ENCODE data around the gene ERF.

ERF gene

DNA sequence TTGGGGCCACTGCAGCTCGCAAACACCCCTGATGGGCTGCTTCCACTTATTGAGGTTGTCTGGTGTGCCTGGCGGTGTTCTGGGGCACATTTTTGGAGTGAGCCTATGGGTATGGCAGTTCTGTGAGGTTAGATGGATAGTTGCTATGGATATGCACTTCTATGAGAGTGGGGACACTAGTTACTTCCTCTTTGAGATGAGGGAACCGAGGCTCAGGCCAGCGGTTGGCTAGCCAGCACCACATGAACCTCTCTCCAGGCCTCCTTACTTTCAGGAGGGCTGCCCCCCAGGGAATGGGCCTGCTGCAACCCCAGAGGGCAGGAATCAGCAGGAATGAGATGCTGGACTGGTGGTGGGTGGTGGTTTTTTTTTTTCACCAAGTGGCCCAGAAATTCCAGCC is 33.5 kb upstream of the ERF start:
- intact Hi-C loops (cut with DNase I): no loop called here
- DNase-seq: no peak

DNA sequence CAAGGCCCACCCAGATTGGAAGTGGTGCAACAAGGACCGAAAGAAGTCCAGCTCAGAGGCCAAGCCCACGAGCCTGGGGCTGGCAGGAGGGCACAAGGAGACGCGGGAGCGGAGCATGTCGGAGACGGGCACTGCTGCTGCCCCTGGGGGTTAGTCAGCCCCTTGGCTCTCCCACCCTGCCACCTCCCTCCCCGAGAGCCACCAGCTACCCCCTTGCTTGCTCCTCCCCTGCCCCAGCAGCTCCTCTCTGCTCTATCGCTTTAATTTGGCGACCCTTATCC is 32.8 kb upstream of the ERF start:
- intact Hi-C loops (cut with DNase I): no loop called here

DNA sequence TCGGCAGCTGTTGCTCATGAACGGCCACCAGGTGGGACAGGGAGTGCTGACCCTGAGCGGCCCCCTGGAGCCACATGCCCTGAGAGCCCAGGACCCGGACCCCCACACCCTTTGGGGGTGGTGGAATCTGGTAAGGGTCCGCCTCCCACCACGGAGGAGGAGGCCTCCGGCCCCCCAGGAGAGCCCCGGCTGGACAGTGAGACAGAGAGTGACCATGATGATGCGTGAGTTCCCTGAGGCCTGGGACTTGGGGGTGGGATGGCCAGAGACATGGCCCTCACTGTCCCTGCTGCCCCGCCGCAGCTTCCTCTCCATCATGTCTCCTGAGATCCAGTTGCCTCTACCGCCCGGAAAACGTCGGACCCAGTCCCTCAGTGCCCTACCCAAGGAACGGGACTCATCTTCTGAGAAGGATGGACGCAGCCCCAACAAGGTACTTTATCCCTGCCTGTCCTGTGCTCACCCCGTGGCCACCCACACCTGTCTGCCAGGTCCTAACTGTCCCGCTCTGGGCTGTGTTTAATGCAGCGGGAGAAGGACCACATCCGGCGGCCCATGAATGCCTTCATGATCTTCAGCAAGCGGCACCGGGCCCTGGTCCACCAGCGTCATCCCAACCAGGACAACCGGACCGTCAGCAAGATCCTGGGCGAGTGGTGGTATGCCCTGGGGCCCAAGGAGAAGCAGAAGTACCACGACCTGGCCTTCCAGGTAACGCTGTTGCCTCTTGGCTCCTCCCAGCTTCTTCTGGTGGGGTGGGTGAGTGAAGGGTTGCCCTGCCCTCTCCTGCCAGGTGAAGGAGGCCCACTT is 32.3 kb upstream of the ERF start:
- no peak for DNase-seq

More for the DNA sequence above, 32.8 kb upstream of the ERF start:
- no peak for DNase-seq

DNA sequence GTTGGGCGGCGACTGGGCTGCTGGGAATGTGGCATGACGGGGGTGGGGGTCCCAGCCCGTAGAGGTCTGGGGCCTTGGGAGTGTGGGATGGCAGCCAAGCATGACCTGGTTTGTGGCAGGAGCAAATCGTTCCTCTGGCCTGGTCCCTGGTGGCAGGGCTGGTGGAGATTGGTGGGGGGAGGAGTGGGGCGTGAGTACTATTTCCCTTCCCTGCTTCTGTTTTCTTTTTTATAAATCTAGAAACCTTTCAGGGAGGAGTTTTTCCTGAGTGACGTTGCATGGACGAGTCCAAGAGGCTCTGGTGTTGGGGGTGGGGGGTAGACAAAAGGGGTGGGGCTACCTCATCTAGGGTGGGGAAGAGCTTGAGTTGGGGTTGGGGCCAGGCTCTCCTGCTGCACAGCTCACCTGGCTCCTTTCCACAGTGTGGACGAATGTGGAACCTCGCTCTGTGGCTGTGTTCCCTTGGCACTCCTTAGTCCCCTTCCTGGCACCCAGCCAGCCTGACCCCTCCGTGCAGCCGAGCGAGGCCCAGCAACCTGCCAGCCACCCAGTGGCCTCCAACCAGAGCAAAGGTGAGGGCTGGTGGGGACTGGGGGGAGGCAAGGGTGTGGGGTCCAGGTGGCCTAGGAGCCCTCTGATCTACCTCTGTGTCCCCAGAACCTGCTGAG is 31.6 kb upstream of the ERF start:
- intact Hi-C loops (cut with DNase I): no loop called here
- peak in 9 of 42 donors; percentile 26 to 65 (median 41) for DNase-seq

More for the DNA sequence above, 32.3 kb upstream of the ERF start:
- intact Hi-C loops (cut with DNase I): no loop called here

DNA sequence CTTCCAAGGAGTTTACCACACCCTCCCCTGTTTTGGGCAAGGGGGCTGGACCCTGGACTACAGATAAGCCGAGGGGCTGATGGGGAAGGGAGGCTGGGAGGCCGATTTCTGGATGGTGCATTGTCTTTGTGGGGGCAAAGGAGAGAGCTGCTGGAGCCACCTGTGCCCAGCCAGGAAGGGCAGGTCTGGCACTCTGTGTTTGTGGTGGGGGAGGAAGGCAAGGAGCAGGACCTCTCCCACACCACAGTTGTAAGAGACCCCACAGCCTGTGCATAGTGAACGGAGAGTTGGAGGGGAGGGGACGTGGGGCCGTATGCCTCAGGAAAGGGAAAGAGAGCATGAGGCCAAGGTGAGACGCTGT is 31.0 kb upstream of the ERF start:
- no peak for DNase-seq
- intact Hi-C loops (cut with DNase I): no loop called here

DNA sequence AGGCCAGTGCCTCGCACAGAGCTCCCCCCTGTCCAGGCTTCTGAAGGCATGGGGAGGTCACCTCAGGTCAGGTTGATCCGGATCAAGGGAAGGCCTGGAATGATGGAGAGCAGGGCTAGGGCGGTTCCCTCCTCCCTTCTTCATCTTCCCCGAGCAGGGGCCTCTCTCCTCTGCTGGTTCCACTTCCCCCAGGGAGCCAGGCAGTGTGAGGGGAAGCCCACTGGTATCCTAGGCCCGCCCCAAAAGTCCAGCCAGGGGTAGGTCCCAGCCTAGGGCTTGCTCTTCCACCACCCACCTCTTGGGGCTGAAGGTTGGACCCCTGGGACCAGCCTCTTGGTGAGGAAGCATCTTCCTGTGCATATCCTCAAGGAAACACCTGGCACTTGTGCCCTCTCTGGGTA is 30.6 kb upstream of the ERF start:
- DNase-seq: no peak

DNA sequence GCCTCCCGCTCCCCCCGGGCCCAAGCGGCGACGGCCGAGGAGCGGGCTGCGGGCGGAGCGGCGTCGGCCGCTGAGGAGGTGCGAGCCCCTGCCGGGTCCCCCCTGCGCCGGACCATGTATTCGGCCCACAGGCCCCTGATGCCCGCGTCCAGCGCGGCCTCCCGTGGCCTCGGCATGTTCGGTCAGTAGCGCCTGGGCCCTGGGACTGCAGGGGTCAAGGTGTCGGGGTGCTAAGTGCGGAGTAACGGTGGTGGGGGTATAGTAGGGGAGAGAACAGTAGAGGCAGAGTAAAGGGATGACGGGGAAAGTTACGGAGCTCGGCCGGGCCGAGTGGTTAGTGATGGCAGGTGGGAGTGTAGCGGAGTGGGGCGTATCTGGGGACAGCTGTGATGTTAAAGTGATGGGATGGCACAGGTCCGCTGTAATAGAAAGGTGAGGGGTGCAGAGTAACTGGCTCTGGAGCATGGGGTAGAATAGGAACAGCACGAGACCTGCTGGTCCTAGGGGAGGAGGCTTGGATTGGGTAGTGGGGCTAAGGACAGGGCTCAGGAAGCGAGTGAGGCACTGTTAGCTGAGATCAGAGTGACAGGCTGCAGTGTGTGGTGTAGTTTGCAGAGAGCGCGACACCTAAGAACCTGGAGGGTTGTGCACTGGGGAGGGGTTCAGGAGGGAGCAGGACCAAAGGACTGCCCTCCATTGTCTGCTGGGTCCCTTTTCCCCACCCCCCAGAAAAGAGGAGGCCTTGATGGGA is 29.8 kb upstream of the ERF start:
- peak in 7 of 42 donors; percentile 20 to 51 (median 32) for DNase-seq
- intact Hi-C loops (cut with DNase I): no loop called here

More for the DNA sequence above, 30.6 kb upstream of the ERF start:
- intact Hi-C loops (cut with DNase I): no loop called here

DNA sequence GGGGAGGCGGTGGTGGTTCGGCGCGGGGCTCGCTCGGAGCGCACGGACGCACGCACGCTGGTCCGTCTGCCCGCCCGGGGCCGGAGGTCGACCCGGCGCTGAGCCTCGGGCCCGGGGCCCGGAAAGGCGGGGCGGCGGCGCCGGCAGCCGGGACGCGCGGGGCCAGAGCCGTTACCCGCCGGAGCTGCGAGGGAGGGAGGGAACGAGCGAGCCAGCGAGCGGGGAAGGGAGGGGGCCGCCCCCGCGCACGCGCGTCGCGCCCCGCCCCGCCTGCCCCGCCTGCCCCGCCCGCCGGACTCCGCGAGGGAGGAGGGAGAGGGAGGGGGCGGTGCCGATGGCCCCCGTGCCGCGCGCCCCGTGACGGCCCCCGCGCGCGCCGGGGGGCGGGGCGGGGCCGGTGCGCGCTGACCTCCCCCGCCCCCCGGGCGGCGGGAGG is 29.2 kb upstream of the ERF start:
- intact Hi-C loops (cut with DNase I): no loop called here
- peak in 40 of 42 donors; percentile 59 to 91 (median 80) for DNase-seq

DNA sequence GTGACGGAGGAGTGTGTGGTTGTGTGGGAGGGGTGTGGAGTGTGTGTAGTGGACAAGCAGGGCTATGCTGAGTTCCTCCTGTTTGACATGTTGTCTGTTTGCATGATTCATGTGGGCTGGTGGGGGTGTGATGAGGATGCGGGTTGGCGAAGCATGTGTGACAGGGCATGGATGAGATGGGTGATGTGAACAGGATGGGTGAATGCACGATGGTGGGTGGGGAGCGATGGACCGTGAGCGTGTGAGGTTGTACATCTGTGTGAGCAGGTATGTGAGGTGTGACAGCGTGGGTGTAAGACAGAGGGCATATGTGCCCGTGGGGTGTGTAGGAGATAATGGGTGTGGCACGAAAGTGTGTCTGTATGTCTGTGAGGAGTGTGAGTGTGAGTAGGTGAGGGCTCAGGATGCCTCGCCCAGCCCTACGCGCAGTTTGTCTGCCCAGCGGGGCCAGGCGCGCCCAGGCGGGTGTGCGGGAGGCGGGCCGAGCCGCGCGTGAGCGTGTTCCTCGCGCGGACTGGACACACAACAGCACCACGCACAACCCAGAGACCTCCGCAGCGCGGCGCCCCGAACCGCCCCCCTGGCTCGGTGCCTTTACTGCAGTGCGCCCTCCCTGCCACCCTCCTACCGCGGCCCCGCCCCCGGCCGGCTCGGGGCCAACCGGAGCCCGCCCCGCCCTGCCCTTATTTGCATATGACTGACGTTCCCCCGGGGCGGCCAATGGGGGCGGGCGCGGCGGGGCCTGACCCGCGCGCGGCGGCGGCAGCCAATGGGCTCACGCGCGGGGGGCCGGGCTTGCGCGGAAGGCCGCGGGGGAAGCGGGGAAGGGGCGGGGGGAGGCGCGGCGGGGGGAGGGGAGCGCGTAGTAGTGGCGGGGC is 28.5 kb upstream of the ERF start:
- peak; percentile 91 to 99 (median 96) for DNase-seq
- intact Hi-C loops (cut with DNase I): no loop called here

DNA sequence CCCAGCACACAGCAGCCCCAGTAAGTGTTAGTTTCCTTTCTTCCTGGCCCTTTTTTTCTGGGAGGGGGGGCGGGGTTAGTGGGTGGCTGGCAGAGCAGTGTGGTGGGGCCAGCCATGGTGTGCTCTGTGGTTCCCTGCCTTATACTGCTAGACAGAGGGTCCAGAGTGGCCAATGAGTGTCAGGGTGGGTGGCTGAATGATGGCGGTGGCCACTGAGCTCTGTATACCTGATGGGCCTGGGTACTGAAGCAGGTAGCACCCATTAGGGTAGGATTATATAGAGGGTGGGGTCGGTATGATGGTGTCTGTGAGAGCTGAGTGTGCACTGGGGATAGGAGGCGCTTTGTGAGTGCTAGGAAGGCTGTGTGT is 27.9 kb upstream of the ERF start:
- intact Hi-C loops (cut with DNase I): no loop called here
- DNase-seq: no peak

DNA sequence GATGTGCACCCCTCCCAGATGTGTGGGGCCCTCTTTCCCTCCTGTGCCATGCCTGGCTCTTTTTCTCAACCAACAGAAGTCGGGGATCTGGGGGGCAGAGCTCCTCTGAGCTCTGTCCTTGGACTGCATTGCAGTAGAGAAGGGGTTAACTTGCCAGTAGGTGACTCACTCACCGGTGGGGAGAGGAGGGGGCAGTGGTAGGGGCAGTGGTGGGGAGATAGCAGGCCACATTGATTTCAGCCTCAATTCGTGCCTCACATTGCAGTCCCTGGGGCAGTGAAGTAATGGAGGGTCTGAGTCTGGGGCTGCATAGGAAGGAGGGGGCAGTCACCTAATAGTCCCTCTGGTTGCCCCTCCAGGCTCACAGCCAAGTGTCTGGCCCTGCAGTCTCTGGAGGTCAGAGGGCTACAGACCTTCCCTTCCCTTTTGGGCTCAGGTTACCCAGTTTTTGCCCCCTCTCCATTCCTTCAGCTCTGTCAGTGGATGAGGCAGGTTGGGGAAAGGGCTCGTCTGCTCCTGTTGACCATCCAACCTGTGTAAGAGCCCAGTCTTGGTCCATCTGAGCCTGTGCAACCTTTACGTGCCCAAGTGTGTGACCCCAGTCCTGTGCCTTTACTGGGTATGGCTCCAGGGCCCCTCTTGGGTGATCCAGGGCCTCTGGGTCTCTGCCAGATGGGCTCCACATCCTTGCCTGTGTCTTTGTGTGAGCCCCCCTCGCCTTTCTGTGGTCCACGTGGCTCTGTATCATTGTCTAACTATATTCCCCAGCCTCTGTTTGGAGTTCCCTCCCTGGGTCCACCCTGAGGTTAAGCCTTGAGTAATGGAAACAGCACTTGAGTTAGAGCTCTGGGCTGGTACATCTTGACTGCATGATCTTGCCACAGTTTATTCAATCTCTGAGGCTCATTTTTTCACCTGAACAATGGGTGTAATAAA is 27.2 kb upstream of the ERF start:
- intact Hi-C loops (cut with DNase I): loop anchor here (2.0 kb wide), 2 partner anchors 29 to 39 kb away; partner anchors contain the start of gene GSK3A
- DNase-seq: peak in 3 of 42 donors; percentile 16 to 60 (median 21)

DNA sequence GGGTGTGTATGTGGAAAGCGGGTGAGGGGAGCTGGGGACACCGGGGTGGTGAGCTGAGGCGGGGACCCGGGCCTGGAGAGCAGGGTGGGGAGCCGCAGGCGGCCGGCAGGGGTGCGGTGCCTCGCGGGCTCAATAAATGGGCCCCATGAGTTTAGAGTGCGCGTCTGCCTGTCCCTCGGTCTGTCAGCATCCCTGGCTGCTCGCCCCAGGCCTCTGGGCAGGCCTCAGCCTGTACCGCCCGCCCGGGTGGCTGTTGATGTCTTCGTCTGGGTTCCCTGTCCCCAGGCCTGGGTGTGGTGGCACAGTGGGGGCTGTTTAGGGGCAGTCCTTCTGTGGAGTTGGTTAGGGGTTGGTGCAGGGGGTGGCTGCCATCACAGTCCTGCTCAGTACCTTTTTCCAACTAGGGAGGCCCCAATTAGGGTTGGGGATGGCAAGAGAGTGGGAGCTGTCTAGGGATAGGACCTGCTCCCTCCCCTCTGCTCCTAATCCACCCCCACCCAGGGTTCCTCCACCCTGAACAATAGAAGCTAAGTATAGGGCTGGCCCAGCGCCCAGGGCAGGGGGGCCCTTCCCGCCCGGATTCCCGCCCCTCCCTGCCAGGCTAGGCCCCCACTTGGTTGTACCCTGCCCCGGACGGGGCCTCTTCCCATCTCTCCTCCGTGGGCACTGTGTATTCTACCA is 26.4 kb upstream of the ERF start:
- peak; percentile 59 to 91 (median 77) for DNase-seq

DNA sequence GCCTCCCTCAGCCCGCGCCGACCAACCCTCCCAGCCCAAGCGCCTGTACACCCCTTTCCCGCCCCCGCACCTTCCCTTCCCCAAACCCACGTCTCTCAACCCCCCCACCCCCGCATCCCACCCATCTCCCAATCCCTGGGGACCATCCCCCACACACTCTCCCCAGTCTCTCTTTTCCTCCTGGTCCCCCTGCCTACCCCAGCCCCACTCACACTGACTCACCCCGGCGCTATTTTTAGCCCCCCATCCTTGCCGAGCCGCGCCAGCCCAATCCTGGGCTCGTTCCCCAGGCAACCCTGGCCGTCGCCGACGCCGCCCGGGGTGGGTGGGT is 25.9 kb upstream of the ERF start:
- DNase-seq: peak; percentile 46 to 95 (median 82)
- intact Hi-C loops (cut with DNase I): loop anchor here (2.0 kb wide), 2 partner anchors 28 to 38 kb away; partner anchors contain the start of gene GSK3A

More for the DNA sequence above, 26.4 kb upstream of the ERF start:
- intact Hi-C loops (cut with DNase I): loop anchor here (2.0 kb wide), 2 partner anchors 28 to 38 kb away; partner anchors contain the start of gene GSK3A

DNA sequence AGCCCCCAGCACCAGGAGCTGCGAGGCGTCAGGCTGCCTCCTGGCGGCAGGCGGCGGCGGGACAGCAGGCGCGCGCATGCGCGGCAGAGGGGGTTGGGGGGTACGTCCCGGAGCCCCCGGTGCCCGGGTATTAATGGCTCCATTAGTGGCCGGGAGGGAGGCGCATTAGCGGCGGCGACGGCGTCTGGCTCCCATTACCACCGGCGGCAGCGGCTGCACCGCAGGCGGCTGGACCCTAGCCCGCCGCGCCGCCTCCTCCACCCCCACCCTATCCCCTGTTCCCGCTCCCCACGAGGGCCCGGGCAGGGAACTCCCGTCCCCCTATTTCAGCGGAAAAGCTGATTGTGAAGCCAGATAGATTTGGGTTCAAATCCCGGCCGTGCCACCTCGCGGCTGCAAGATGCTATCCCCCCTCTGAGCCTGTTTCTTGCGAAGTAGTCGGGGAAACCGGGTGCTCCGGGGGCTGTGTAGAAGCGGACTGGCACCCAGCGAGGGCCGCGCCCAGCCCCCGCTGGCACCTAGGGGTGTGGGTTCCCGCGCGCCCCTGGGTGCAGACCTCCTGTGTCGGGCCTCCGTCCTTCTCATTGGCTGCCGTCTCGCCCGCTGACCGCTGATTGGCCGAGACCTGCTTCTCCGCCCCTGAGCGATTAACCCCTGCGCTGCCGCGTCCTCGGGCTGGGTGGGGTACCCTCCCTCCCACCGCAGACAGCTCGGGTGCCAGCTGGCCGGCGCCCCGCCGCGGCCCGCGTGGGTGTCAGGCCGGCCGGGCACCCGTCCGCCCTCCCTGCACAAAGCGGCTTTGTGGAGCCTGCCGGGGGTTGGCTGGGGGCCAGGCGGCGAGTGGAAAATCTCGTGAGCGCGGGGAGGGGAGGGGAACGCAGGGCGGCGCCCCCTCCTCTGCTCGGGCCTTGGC is 25.2 kb upstream of the ERF start:
- intact Hi-C loops (cut with DNase I): loop anchor here (2.0 kb wide), 2 partner anchors 27 to 37 kb away; partner anchors contain the start of gene GSK3A
- peak; percentile 94 to 100 (median 98) for DNase-seq

DNA sequence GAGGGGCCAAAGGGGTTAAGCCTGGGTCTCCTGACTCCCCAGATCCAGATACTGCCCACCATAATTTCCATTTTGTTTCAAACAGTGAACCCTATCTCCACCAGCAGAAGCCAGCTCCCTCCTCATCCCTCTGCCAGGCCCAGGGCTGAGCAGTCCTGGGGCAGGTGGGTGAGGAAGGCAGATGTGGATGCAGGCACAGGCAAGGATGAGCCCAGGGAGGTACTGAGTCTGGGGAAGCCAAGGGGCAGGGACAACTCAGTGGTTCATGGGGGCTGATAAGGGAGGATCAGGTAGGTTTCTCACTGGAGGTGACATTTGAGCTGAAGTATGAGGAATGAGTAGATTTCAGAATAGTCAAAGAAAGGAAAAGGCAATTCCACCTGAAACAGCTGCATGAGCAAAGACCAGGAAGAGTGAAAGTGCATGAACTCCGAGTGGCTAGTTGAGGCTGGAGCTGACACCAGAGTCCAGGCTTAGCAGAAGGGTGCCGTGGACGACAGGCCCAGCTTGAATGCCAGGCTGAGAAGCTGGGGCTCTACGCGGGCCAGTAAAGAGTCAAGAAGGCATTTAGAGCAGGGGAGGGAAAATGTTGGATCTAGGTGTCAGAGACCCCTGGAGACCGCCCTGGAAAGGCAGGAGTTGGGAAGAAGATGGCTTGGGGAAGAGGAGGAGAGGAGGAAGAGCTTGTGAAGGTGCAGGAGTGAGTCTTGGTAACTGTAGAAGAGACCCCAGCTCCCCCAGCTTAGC is 24.4 kb upstream of the ERF start:
- intact Hi-C loops (cut with DNase I): no loop called here
- peak in 4 of 42 donors; percentile 17 to 52 (median 30) for DNase-seq

All from head of caudate nucleus (tissue), 42 donors.